22Rv1 (cell line): ENCODE data around the gene GABARAP.

Experiments used
- ZFX ChIP-seq: fragments of 450-650 bp; IDR thresholded peaks from 2 replicates; pipeline ENCODE4 v1.6.1; 2017; ENCODE audit warnings: antibody characterized with exemption, borderline replicate concordance
- TF ChIP-seq, protein P1 (sequence below): fragments of 450-650 bp; IDR thresholded peaks from 2 replicates; pipeline ENCODE4 v1.5.1; 2017; ENCODE audit warnings: mild to moderate bottlenecking

DNA sequence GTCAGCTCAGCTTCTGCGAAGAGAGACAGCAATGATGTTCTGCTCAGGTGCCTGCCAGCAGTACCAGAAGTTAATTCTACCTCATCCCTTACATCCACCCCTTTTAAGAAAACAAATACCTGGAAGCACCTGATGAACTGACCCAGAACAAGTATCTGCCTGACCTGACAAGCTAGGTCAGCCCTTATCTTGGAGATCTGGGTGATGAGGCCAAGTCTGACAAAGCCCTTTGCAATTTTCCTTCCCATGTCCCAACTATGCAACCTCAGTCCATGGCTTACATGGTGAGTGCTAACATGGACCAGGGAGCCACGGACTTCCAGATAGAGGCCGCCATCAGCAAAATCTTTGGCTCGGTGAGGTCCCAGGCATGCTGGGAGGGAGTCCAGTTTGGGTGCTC is 18.9 kb downstream of the GABARAP start:
- TF ChIP-seq, protein P1, sequence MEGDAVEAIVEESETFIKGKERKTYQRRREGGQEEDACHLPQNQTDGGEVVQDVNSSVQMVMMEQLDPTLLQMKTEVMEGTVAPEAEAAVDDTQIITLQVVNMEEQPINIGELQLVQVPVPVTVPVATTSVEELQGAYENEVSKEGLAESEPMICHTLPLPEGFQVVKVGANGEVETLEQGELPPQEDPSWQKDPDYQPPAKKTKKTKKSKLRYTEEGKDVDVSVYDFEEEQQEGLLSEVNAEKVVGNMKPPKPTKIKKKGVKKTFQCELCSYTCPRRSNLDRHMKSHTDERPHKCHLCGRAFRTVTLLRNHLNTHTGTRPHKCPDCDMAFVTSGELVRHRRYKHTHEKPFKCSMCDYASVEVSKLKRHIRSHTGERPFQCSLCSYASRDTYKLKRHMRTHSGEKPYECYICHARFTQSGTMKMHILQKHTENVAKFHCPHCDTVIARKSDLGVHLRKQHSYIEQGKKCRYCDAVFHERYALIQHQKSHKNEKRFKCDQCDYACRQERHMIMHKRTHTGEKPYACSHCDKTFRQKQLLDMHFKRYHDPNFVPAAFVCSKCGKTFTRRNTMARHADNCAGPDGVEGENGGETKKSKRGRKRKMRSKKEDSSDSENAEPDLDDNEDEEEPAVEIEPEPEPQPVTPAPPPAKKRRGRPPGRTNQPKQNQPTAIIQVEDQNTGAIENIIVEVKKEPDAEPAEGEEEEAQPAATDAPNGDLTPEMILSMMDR: no peak
- no peak for TF ChIP-seq ZFX
